Vagina (tissue), 2 donors: ENCODE data around the gene TRNT1.

Experiments used
- POLR2A ChIP-seq, 2 donors: fragments of 450-650 bp; IDR thresholded peaks; one replicate each; pipeline ENCODE4 v1.6.1; 2017; ENCODE audit warnings: antibody characterized with exemption in 2 of 2, mild to moderate bottlenecking in 2 of 2, moderate library complexity in 2 of 2
- TF ChIP-seq, protein P1 (sequence below), 3 experiments: fragments of 450-650 bp in 2 of 3; fragments of 200-600 bp in 1 of 3; sonication (generic) in 1 of 3; IDR thresholded peaks; one replicate each; pipeline ENCODE4 v1.5.1; 2017 to 2019; ENCODE audit warnings: antibody characterized with exemption in 3 of 3, mild to moderate bottlenecking in 2 of 3, moderate library complexity in 2 of 3

DNA sequence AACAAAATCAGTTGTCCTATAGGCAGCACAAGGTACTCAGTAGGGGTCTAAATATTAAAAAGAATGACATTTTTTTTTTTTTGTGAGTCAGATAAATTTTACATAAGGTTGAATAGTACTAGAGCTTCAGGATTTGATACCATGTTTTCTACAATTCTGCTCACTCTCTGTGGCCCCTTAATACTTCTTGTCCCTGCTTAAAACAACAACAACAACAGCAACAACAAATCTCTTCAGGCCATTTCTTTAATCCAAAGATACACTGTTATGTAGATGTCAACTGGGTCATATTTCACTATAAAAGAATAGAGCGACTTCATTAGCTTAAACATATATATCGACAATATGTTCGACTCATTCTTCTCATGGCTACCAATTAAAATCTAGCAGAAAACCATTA is 19.6 kb upstream of the TRNT1 start:
- TF ChIP-seq, protein P1, sequence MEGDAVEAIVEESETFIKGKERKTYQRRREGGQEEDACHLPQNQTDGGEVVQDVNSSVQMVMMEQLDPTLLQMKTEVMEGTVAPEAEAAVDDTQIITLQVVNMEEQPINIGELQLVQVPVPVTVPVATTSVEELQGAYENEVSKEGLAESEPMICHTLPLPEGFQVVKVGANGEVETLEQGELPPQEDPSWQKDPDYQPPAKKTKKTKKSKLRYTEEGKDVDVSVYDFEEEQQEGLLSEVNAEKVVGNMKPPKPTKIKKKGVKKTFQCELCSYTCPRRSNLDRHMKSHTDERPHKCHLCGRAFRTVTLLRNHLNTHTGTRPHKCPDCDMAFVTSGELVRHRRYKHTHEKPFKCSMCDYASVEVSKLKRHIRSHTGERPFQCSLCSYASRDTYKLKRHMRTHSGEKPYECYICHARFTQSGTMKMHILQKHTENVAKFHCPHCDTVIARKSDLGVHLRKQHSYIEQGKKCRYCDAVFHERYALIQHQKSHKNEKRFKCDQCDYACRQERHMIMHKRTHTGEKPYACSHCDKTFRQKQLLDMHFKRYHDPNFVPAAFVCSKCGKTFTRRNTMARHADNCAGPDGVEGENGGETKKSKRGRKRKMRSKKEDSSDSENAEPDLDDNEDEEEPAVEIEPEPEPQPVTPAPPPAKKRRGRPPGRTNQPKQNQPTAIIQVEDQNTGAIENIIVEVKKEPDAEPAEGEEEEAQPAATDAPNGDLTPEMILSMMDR (IDR thresholded peaks at IDR 0.05), result no peak
- TF ChIP-seq POLR2A (IDR thresholded peaks at IDR 0.05), result no peak
